GM23338 (cell line): ENCODE measurements around the gene USH1C.

Source experiments
- CREB1 ChIP-seq: fragments of 250-450 bp; sonication (Bioruptor Pico); IDR thresholded peaks from 2 replicates; pipeline ENCODE4 v1.5.0; 2020; ENCODE audit warnings: low read depth, mild to moderate bottlenecking, moderate library complexity
- CTCF ChIP-seq, 2 experiments: fragments of 200-600 bp in 1 of 2; sonication (generic) in 1 of 2; conservative IDR thresholded peaks; 2 replicates each; pipeline versions ENCODE4 v1.5.1 to v1.6.1; 2016 to 2017; ENCODE audit warnings: antibody characterized with exemption in 2 of 2, low read depth in 2 of 2, mild to moderate bottlenecking in 2 of 2, moderate library complexity in 1 of 2
- EZH2 ChIP-seq: fragments of 200-600 bp; sonication (generic); IDR thresholded peaks from one replicate; pipeline ENCODE4 v1.8.0; 2017; ENCODE audit warnings: antibody characterized with exemption, mild to moderate bottlenecking, low read depth; ENCODE audit not compliant: unreplicated experiment
- EZH2phosphoT487 ChIP-seq: fragments of 200-600 bp; sonication (generic); IDR thresholded peaks from one replicate; pipeline ENCODE4 v1.8.1; 2018; ENCODE audit warnings: antibody characterized with exemption; ENCODE audit not compliant: unreplicated experiment
- JUNB ChIP-seq: IDR thresholded peaks from one replicate; pipeline ENCODE4 v1.6.1; 2016; ENCODE audit warnings: antibody characterized with exemption; ENCODE audit not compliant: unreplicated experiment
- NANOG ChIP-seq: IDR thresholded peaks from 2 replicates; pipeline ENCODE4 v1.6.1; 2016; ENCODE audit warnings: antibody characterized with exemption, borderline replicate concordance
- POLR2AphosphoS5 ChIP-seq: IDR thresholded peaks from 2 replicates; pipeline ENCODE4 v1.6.1; 2016; ENCODE audit warnings: antibody characterized with exemption, low read depth
- STAT1 ChIP-seq: IDR thresholded peaks from one replicate; pipeline ENCODE4 v1.6.1; 2016; ENCODE audit warnings: antibody characterized with exemption; ENCODE audit not compliant: unreplicated experiment
- TF ChIP-seq, protein P1 (sequence below): IDR thresholded peaks from one replicate; pipeline ENCODE4 v1.6.1; 2018; ENCODE audit warnings: antibody characterized with exemption; ENCODE audit not compliant: unreplicated experiment
- TF ChIP-seq, protein P2 (sequence below): IDR thresholded peaks from 2 replicates; pipeline ENCODE4 v1.6.1; 2016; ENCODE audit warnings: antibody characterized with exemption

DNA sequence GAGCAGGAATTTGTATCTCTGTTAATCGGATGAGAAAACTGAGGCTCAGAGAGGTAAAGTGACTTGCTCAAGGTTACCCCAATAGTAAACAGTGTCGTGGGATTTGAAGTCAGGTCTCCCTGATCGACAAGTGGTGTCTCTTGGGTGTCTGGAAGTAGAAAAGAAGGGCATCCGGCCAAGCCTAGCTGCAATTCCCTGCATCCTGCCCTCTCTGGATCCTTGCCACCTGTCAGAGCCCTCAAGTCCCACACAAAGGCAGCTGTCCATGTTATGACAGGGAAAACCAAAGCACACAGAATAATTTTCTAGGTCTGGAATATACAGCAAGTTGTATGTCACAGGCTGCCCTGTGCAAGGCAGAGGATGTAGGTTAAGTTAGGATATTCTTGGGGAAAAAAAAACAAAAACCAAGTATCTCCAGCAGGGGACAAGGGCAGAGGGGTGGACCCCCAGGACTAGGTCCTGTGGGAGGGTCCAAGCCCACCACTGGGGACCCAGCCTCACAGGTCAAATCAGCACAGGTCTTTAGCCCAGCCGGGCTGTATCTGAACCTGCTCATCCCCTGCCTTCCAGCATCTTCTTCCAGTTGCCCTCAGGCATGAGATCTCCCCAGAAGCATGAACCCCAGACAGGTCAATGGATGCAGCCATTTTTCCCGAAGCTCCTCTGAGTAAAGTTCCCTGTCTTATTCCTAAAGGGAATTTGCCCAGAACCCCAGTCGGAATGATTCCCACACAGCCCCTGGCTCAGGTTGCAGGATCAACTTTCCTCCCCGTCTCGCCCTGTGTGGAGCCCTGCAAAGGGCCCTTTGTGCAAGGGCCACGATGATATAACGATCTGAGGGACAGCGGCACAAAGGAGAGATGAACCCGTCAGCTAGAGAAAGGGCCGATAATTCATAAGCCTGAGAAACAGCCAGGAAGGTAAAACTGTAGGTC is 15.0 kb downstream of the USH1C start:
- TF ChIP-seq CTCF (conservative IDR thresholded peaks at IDR 0.05; ENCODE audit: low read depth in 2 of 2) (no peak), EZH2phosphoT487 (no peak), EZH2 (no peak), JUNB (no peak), POLR2AphosphoS5 (no peak), NANOG (no peak), CREB1 (CRISPR knock-in tag) (no peak), STAT1 (no peak)
- TF ChIP-seq, protein P1, sequence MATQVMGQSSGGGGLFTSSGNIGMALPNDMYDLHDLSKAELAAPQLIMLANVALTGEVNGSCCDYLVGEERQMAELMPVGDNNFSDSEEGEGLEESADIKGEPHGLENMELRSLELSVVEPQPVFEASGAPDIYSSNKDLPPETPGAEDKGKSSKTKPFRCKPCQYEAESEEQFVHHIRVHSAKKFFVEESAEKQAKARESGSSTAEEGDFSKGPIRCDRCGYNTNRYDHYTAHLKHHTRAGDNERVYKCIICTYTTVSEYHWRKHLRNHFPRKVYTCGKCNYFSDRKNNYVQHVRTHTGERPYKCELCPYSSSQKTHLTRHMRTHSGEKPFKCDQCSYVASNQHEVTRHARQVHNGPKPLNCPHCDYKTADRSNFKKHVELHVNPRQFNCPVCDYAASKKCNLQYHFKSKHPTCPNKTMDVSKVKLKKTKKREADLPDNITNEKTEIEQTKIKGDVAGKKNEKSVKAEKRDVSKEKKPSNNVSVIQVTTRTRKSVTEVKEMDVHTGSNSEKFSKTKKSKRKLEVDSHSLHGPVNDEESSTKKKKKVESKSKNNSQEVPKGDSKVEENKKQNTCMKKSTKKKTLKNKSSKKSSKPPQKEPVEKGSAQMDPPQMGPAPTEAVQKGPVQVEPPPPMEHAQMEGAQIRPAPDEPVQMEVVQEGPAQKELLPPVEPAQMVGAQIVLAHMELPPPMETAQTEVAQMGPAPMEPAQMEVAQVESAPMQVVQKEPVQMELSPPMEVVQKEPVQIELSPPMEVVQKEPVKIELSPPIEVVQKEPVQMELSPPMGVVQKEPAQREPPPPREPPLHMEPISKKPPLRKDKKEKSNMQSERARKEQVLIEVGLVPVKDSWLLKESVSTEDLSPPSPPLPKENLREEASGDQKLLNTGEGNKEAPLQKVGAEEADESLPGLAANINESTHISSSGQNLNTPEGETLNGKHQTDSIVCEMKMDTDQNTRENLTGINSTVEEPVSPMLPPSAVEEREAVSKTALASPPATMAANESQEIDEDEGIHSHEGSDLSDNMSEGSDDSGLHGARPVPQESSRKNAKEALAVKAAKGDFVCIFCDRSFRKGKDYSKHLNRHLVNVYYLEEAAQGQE: no peak
- TF ChIP-seq, protein P2, sequence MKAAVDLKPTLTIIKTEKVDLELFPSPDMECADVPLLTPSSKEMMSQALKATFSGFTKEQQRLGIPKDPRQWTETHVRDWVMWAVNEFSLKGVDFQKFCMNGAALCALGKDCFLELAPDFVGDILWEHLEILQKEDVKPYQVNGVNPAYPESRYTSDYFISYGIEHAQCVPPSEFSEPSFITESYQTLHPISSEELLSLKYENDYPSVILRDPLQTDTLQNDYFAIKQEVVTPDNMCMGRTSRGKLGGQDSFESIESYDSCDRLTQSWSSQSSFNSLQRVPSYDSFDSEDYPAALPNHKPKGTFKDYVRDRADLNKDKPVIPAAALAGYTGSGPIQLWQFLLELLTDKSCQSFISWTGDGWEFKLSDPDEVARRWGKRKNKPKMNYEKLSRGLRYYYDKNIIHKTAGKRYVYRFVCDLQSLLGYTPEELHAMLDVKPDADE: no peak
